ENCODE results near the gene C2orf49.

DNA sequence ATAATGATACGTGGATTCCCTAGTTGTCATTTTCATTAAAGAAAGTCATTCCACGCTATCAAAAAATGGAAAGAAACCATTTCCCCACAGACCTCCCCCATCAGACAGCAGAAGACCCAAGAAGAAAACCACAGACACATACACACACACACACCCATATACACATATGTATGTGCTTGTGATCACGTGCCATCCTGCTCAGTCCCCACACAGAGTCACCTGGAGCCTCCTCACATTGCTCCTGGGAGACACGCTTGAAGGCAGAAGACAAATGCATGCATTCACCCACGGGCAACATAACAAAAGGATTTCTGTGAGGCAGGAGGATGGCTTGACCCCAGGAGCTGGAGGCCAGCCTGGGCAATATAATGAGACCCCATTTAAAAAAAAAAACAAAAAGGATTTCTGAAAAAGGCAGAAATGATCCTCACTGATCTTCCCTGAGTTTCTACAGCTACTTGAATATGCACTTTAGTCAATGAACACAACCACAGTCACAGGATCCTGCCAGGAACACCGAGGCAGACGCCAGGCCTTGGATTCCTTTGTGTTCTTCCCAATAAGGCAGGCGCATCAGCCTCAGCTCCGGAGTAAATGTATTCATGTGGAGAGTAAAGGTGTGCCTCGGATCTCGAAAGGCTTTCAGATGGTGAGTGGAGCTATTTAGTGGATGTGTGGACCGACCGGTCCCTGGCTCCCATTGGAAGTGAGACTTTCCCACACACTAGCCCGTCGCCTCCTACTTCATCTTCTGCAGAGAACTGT, 28.8 kb upstream of the C2orf49 start:
- no peak for TF ChIP-seq POLR2AphosphoS5 (IDR thresholded peaks at IDR 0.05; ENCODE audit: low read depth, low read length)
- TF ChIP-seq TAF1 (IDR thresholded peaks at IDR 0.05; ENCODE audit: borderline replicate concordance, low read depth, low read length) = no peak

All from GM12892 (cell line).